ENCODE results near the gene RTP2. TPM values are rescaled to one million over a fixed set of nuclear protein-coding genes. Genes with fewer than 3 reads are reported as not detected.

Gene RTP2, protein sequence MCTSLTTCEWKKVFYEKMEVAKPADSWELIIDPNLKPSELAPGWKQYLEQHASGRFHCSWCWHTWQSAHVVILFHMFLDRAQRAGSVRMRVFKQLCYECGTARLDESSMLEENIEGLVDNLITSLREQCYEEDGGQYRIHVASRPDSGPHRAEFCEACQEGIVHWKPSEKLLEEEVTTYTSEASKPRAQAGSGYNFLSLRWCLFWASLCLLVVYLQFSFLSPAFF
- total RNA-seq: not detected

DNA sequence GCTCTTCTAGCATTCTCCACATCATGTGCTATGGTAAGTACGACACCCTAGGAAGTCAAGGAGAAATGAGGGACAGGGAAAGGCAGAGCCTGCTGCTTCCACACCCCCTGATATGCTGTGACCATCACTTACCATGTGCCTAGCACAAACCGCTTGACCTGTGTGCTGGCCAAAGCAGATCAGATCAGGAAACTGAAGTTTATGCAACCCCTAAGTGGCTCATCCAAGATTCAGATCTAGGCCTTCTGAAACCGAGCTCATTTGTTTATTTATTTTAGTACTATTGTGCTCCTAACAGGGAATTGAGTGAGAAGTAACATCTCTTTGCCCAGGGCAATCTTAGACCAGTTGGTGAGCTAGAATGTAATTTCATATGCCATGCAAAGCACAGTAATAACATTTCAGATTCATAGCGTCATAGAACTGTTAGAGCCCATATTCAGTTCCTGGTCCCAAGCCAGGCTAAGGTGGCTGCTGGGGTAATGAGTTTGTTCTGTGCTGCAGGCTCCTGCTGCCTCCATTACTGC, at the start of gene RTP2:
Gene RTP2, minus strand, starts transcription at position 51 of the 527 bp plus-strand sequence. CDS start 429 bp downstream, outside the sequence.
- Histone ChIP-seq H3K36me3 (no peaks in the 10 kb centered on the region), H3K27me3 (no peaks in the 10 kb centered on the region), H3K4me3 (no peak within 1 kb of the TSS), H3K4me1 (peaks cover 0 to 4% (median 0%) of the 10 kb centered on the region in 4 donors), H3K27ac (no peak within 1 kb of the TSS), H3K9me3 (no peaks in the 10 kb centered on the region)
- TF ChIP-seq EP300 (IDR thresholded peaks at IDR 0.05): no peak
- no peak for TF ChIP-seq POLR2A (IDR thresholded peaks at IDR 0.05)
- TF ChIP-seq, protein P1, sequence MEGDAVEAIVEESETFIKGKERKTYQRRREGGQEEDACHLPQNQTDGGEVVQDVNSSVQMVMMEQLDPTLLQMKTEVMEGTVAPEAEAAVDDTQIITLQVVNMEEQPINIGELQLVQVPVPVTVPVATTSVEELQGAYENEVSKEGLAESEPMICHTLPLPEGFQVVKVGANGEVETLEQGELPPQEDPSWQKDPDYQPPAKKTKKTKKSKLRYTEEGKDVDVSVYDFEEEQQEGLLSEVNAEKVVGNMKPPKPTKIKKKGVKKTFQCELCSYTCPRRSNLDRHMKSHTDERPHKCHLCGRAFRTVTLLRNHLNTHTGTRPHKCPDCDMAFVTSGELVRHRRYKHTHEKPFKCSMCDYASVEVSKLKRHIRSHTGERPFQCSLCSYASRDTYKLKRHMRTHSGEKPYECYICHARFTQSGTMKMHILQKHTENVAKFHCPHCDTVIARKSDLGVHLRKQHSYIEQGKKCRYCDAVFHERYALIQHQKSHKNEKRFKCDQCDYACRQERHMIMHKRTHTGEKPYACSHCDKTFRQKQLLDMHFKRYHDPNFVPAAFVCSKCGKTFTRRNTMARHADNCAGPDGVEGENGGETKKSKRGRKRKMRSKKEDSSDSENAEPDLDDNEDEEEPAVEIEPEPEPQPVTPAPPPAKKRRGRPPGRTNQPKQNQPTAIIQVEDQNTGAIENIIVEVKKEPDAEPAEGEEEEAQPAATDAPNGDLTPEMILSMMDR (IDR thresholded peaks at IDR 0.05): no peak
- no peak for TF ChIP-seq POLR2AphosphoS5 (IDR thresholded peaks at IDR 0.05)
- DNase-seq: no peak
- no peak for ATAC-seq (ENCODE audit: low FRiP score in 2 of 2)
- 37 to 43% methylated on average over 3 to 4 of the region's 4 CpGs for WGBS, 2 donors

DNA sequence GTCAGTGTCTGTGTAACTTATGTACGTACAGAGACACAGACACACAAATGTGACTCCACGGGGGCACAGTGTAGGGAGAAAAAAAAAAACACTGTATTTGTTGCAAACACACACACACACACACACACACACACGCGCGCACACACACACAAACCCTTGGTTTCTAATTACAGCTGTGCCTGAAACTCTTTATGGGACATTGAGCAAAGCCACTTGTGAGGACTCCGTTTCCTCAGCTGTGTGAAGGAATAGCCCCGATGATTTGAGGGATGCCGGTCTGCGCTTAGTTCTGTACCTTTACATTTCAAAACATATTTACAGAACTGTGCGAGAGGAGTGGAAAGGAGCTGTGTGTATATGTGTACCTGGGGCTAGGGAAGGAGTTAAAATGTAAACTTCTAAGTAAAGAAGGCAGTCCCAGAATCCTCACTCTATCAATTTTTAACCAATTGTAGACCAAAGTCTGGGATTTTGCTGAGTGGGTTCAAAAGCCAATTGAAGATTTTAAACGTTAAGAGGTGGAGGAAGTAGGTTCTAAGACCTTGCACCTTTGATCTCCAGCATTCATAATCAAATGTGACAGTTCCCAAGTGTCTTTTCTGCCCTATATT, 48.3 kb upstream of the RTP2 start:
- peak in 1 of 2 donors; percentile 51 for DNase-seq
- peak overlapping the region; percentile 44 to 99 (median 74) for H3K27ac ChIP-seq
- no peaks in the 10 kb centered on the region for H3K9me3 ChIP-seq
- WGBS, 2 donors: 40 to 49% methylated on average over 11 of the region's 11 CpGs
- H3K36me3 ChIP-seq: no peaks in the 10 kb centered on the region
- H3K4me3 ChIP-seq: peak overlapping the region in 3 of 4 donors; percentile 1 to 37 (median 16)
- ATAC-seq (ENCODE audit: low FRiP score in 2 of 2): peak in 1 of 2 donors; percentile 19
- H3K27me3 ChIP-seq: no peaks in the 10 kb centered on the region
- H3K4me1 ChIP-seq: peaks cover 27 to 33% (median 27%) of the 10 kb centered on the region in 4 donors
- no peak for TF ChIP-seq POLR2A (IDR thresholded peaks at IDR 0.05)
- TF ChIP-seq EP300 (IDR thresholded peaks at IDR 0.05): no peak
- no peak for TF ChIP-seq POLR2AphosphoS5 (IDR thresholded peaks at IDR 0.05)
- TF ChIP-seq, protein P1 (IDR thresholded peaks at IDR 0.05): no peak

DNA sequence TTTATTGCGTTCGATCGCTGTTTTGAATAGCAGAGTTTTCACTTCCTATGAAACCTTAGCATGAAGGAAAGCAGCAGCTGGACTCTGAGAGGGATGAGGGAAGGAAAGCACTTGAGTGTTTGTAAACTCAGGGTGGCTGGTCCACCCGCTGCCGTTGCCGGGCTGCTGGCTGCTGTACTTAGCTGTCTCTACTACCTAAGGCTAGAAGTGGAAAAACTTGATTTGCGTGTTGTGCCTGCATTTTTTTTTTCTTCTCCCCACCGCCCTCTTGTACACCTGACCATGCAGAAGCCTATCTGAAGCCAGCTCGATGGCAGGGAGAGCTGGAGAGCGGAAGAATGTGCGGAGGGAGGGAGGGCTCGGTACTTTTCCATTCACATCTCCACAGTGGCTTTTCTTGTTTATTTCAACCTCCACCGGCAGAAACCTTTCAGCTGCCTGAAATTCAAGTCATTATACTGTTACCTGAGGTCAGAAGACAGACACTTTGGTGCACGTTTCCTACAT, 47.7 kb upstream of the RTP2 start:
- WGBS, 2 donors: 28 to 35% methylated on average over 14 of the region's 14 CpGs
- ATAC-seq (ENCODE audit: low FRiP score in 2 of 2) (peak; percentile 1 to 85), DNase-seq (peak; percentile 87 to 91)
- H3K36me3 ChIP-seq: no peaks in the 10 kb centered on the region
- peak overlapping the region; percentile 44 to 99 (median 74) for H3K27ac ChIP-seq
- H3K27me3 ChIP-seq: no peaks in the 10 kb centered on the region
- H3K9me3 ChIP-seq: no peaks in the 10 kb centered on the region
- TF ChIP-seq POLR2AphosphoS5 (IDR thresholded peaks at IDR 0.05) (peak; percentile 43 to 68), POLR2A (IDR thresholded peaks at IDR 0.05) (peak in 2 of 4 donors; percentile 31 to 37), EP300 (IDR thresholded peaks at IDR 0.05) (peak in 1 of 4 donors; percentile 78)
- TF ChIP-seq, protein P1 (IDR thresholded peaks at IDR 0.05): no peak
- H3K4me1 ChIP-seq: peaks cover 27 to 33% (median 27%) of the 10 kb centered on the region in 4 donors
- peak overlapping the region in 3 of 4 donors; percentile 1 to 37 (median 16) for H3K4me3 ChIP-seq

DNA sequence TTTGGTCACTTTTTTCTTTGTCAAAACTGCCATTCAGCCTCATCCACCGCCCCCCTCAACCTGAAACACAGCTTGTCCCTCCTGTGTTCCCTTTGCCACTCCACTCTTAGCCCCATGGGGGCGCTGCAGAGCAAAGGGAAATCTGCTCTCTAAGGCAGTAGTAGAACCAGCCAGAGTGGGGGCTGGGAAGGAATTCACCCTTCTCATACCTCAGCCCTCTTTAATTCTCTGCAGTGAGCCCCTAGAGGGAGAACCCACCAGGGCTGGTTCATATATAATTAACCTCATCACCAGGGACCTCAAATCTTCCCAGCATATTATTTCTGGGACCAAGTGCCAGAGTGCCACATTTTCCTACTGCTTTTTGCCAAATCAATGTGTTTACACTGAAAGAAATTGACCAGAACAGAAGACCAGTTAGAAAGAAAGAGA, 45.7 kb upstream of the RTP2 start:
- 0% methylated on average over 2 of the region's 2 CpGs for WGBS, 2 donors
- TF ChIP-seq POLR2AphosphoS5 (IDR thresholded peaks at IDR 0.05) (peak; percentile 31 to 37), POLR2A (IDR thresholded peaks at IDR 0.05) (no peak), EP300 (IDR thresholded peaks at IDR 0.05) (no peak)
- TF ChIP-seq, protein P1 (IDR thresholded peaks at IDR 0.05): peak; percentile 85 to 96 (median 92)
- H3K27me3 ChIP-seq: no peaks in the 10 kb centered on the region
- no peak overlapping the region for H3K4me3 ChIP-seq
- peak overlapping the region in 3 of 4 donors; percentile 97 to 99 (median 98) for H3K27ac ChIP-seq
- peaks cover 27 to 33% (median 27%) of the 10 kb centered on the region in 4 donors for H3K4me1 ChIP-seq
- DNase-seq: peak in 1 of 2 donors; percentile 96
- H3K9me3 ChIP-seq: no peaks in the 10 kb centered on the region
- peak; percentile 54 to 74 for ATAC-seq (ENCODE audit: low FRiP score in 2 of 2)
- no peaks in the 10 kb centered on the region for H3K36me3 ChIP-seq
